ENCODE measurements around the gene EIF1.

Gene EIF1

DNA sequence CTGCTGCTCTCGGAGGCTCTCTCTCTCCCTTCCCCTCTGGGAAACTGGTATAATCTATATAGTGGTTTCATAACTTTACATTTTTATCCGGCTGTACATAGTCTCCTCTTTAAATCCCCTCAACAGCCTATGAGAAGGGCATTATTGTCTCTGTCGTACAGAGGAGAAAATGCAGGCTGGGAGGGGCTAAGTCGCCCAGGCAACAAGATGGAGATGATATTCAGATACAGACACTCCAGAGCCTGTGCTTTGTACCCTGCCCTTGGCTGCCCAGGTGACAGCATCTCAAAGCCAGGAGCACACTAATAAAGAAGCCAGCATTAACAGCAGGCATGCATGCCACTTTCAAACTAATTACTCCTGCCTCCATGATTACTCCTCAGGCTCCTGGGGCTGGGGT is 4.7 kb upstream of the EIF1 start:
- TF ChIP-seq EP300 (IDR thresholded peaks at IDR 0.05; ENCODE audit: borderline replicate concordance) (no peak), EGR1 (IDR thresholded peaks at IDR 0.05) (no peak), CREB1 (IDR thresholded peaks at IDR 0.05; ENCODE audit: low read depth) (no peak), TCF12 (IDR thresholded peaks at IDR 0.05; ENCODE audit: low read depth) (no peak), TEAD4 (IDR thresholded peaks at IDR 0.05) (no peak)
- TF ChIP-seq, protein P1, sequence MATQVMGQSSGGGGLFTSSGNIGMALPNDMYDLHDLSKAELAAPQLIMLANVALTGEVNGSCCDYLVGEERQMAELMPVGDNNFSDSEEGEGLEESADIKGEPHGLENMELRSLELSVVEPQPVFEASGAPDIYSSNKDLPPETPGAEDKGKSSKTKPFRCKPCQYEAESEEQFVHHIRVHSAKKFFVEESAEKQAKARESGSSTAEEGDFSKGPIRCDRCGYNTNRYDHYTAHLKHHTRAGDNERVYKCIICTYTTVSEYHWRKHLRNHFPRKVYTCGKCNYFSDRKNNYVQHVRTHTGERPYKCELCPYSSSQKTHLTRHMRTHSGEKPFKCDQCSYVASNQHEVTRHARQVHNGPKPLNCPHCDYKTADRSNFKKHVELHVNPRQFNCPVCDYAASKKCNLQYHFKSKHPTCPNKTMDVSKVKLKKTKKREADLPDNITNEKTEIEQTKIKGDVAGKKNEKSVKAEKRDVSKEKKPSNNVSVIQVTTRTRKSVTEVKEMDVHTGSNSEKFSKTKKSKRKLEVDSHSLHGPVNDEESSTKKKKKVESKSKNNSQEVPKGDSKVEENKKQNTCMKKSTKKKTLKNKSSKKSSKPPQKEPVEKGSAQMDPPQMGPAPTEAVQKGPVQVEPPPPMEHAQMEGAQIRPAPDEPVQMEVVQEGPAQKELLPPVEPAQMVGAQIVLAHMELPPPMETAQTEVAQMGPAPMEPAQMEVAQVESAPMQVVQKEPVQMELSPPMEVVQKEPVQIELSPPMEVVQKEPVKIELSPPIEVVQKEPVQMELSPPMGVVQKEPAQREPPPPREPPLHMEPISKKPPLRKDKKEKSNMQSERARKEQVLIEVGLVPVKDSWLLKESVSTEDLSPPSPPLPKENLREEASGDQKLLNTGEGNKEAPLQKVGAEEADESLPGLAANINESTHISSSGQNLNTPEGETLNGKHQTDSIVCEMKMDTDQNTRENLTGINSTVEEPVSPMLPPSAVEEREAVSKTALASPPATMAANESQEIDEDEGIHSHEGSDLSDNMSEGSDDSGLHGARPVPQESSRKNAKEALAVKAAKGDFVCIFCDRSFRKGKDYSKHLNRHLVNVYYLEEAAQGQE (IDR thresholded peaks at IDR 0.05; ENCODE audit: low read depth): no peak

DNA sequence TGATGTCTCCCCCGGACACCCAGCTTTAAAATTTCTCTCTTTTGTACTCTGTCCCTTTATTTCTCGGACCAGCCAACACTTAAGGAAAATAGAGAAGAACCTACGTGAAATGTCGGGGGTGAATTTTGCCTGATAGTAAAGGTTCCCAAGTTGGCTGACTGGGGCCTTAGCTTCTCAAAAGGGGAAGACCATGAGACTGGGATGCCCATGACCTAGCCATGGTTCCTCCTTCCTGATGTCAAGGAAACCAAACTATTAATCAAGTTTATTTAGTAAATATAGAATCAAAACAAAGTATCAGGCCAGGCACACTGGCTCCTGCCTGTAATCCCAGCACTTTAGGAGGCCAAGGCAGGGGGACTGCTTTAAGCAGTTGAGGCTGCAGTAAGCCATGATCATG is 2.4 kb upstream of the EIF1 start:
- TF ChIP-seq YY1 (IDR thresholded peaks at IDR 0.05; ENCODE audit: low read depth) (no peak), TEAD4 (IDR thresholded peaks at IDR 0.05) (no peak), EP300 (IDR thresholded peaks at IDR 0.05; ENCODE audit: borderline replicate concordance) (no peak), CREB1 (IDR thresholded peaks at IDR 0.05; ENCODE audit: low read depth) (no peak), CEBPB (IDR thresholded peaks at IDR 0.05) (no peak), FOXM1 (IDR thresholded peaks at IDR 0.05; ENCODE audit: borderline replicate concordance, low read depth) (no peak)

DNA sequence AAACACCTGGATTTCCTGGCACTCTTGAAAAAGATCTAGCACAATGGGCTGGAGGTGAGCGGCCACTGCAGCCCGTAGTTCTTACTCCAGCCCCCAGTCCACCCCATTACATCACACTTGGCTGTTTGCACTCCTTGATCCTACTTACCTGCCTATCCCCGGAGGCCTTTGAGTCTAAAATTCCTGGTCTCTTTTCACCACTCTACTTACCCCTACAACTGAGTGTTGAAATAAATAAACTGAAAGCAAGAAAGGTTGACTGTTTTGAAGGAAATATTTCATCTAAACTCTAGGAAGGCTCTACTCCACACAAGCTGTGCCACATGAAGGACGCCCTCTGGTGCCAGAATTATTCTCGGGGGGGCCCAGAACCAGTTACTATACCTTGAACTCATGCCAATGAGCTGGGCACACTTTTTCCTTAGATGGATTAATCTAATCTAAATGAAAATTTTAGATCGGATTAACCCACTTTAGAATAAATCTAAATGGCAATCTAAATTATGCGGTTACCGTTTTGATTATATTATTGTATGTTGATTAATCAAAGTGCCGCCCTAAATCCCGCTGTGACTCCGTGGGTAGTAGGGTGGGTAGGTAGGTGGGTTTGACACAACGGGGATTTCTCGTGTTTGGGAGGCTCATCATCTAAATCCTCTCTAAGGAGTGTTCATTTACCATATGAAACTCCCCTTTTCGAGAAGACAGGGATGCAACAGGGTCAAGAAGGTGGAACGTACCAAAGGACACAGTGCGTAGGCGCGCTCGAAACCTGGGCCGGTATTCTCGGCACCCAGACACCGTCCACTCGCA is 651 bp upstream of the EIF1 start:
- no peak for TF ChIP-seq EP300 (IDR thresholded peaks at IDR 0.05; ENCODE audit: borderline replicate concordance)
- TF ChIP-seq TAF1 (IDR thresholded peaks at IDR 0.05; ENCODE audit: low read depth): no peak
- TF ChIP-seq EGR1 (IDR thresholded peaks at IDR 0.05): peak; percentile 76
- no peak for TF ChIP-seq TCF12 (IDR thresholded peaks at IDR 0.05; ENCODE audit: low read depth)
- peak; percentile 8; the same call in 1 of the 2 replicates for TF ChIP-seq ZBTB7A (IDR thresholded peaks at IDR 0.05; ENCODE audit: low read depth)

DNA sequence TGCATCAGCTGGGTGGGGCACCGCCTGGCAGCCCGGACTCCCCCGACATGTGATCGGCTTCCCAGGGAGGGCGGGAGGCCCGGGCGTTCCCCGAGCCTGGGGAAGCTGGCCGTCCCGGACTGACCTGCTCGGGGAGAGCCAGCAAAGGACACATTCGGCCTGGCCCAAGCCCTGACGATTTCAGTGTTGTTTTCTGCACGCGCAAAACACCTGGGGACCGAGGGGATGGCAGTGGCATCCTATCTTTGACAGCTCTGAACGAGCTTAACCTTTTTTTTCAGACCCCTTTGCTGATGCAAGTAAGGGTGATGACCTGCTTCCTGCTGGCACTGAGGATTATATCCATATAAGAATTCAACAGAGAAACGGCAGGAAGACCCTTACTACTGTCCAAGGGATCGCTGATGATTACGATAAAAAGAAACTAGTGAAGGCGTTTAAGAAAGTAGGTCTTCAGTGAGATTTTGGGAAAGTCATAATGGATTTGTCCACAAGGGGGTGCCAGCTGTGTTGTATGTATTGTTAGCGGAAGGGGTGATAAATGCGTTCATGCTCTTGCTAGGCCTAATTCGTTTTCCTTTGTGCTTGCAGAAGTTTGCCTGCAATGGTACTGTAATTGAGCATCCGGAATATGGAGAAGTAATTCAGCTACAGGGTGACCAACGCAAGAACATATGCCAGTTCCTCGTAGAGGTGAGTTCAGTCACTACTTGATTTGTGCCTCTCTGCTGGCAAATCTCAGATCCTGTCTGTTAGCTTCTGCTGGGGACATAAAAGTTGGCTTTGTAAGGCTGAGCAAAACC is 1.0 kb downstream of the EIF1 start:
- TF ChIP-seq EP300 (IDR thresholded peaks at IDR 0.05; ENCODE audit: borderline replicate concordance) (no peak), RAD21 (IDR thresholded peaks at IDR 0.05; ENCODE audit: low read depth) (no peak), YY1 (IDR thresholded peaks at IDR 0.05; ENCODE audit: low read depth) (no peak), CREB1 (IDR thresholded peaks at IDR 0.05; ENCODE audit: low read depth) (no peak), TAF1 (IDR thresholded peaks at IDR 0.05; ENCODE audit: low read depth) (no peak; the same call in 1 of the 2 replicates), TCF12 (IDR thresholded peaks at IDR 0.05; ENCODE audit: low read depth) (peak; percentile 63), NFIC (IDR thresholded peaks at IDR 0.05) (no peak)
- TF ChIP-seq, protein P2, sequence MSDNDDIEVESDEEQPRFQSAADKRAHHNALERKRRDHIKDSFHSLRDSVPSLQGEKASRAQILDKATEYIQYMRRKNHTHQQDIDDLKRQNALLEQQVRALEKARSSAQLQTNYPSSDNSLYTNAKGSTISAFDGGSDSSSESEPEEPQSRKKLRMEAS (IDR thresholded peaks at IDR 0.05): peak; percentile 93
- TF ChIP-seq, protein P3, sequence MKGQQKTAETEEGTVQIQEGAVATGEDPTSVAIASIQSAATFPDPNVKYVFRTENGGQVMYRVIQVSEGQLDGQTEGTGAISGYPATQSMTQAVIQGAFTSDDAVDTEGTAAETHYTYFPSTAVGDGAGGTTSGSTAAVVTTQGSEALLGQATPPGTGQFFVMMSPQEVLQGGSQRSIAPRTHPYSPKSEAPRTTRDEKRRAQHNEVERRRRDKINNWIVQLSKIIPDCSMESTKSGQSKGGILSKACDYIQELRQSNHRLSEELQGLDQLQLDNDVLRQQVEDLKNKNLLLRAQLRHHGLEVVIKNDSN (IDR thresholded peaks at IDR 0.05): peak; percentile 79

DNA sequence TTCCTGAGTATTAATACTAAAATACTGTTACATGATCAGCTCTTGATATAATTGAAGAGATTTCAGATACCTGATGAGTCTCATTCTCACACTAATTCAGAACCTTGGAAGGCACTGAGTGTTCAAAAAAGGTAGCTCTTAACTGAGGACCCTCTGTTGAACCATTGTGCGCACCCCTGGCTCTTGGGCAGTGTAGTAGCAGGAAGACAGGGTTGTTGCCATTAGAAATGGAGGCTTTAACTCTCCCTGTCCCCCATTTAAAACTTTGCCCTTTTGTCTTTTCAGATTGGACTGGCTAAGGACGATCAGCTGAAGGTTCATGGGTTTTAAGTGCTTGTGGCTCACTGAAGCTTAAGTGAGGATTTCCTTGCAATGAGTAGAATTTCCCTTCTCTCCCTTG is 1.8 kb downstream of the EIF1 start:
- TF ChIP-seq, protein P2 (IDR thresholded peaks at IDR 0.05): no peak
- TF ChIP-seq EP300 (IDR thresholded peaks at IDR 0.05; ENCODE audit: borderline replicate concordance) (no peak), CREB1 (IDR thresholded peaks at IDR 0.05; ENCODE audit: low read depth) (no peak), TEAD4 (IDR thresholded peaks at IDR 0.05) (no peak), RAD21 (IDR thresholded peaks at IDR 0.05; ENCODE audit: low read depth) (no peak)

DNA sequence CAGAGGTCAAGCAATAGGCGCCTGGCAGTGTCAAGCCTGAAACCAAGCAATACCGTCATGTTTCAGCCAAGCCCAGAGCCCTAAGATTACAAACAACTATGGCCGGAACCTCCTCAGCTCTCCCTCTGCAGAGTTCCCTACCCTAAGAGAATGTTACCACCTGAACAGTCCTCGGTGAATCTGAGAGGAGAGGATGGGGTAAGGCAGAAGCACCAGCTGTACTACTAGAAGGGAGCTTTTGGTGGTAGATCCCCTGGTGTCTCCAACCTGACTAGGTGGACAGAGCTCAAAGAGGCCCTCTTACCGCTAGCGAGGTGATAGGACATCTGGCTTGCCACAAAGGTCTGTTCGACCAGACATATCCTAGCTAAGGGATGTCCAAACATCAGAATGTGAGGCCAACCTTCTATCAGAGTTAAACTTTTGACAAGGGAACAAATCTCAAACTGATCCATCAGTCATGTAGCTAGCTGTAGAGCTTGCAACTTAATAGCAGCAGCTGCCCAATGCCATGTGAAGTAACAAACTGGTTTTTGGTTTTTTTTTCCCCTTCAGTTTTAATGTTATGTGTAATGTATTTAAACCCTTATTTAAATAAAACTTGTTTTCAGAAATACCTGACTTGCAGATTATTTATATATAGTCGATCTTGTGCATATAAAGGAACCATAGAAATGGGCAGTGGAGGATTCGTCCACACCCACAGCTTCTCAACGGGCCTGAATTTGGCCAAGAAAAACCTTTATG is 2.5 kb downstream of the EIF1 start:
- TF ChIP-seq YY1 (IDR thresholded peaks at IDR 0.05; ENCODE audit: low read depth) (no peak), EP300 (IDR thresholded peaks at IDR 0.05; ENCODE audit: borderline replicate concordance) (no peak), CREB1 (IDR thresholded peaks at IDR 0.05; ENCODE audit: low read depth) (no peak), EGR1 (IDR thresholded peaks at IDR 0.05) (no peak), TCF12 (IDR thresholded peaks at IDR 0.05; ENCODE audit: low read depth) (no peak), FOXM1 (IDR thresholded peaks at IDR 0.05; ENCODE audit: borderline replicate concordance, low read depth) (no peak), TEAD4 (IDR thresholded peaks at IDR 0.05) (no peak)
- TF ChIP-seq, protein P2 (IDR thresholded peaks at IDR 0.05): no peak
- TF ChIP-seq, protein P1 (IDR thresholded peaks at IDR 0.05; ENCODE audit: low read depth): no peak
- TF ChIP-seq, protein P3 (IDR thresholded peaks at IDR 0.05): no peak

Measured in Ishikawa (cell line).